Fibroblast of villous mesenchyme (primary cell): ENCODE data around the gene TMEM109. TPM values are rescaled to one million over a fixed set of nuclear protein-coding genes. Genes with fewer than 3 reads are reported as not detected.

Experiments used
- DNase-seq: peaks from one replicate; pipeline ENCODE4 v3.0.0-alpha.2; 2010; ENCODE audit warnings: low read depth
- H3K4me3 ChIP-seq: 2 replicates; pipeline ENCODE4 v1.5.1; 2011; ENCODE audit warnings: low read depth, mild to moderate bottlenecking, low read length
- CTCF ChIP-seq: IDR thresholded peaks from 2 replicates; pipeline ENCODE4 v1.5.1; 2012; ENCODE audit warnings: low read depth, mild to moderate bottlenecking, low read length; ENCODE audit not compliant: insufficient read depth
- total RNA-seq: library from RNA; depleted of rRNA; stranded (reverse); fragments of >200 nt; gene quantifications from 2 replicates; pipeline ENCODE4 v1.2.3, GENCODE V29; 2012

The TMEM109 gene
- total RNA-seq, 1 donor = 28.9 TPM

- DNase-seq = no peak
- no peak overlapping the region for H3K4me3 ChIP-seq
- TF ChIP-seq CTCF = no peak
Measured at GRCh38 chr11:60937144-60937527, 23.2 kb downstream of the TMEM109 start.

- no peak overlapping the region for H3K4me3 ChIP-seq
- TF ChIP-seq CTCF = no peak
- DNase-seq = no peak
Measured at GRCh38 chr11:60937811-60938210, 23.9 kb downstream of the TMEM109 start.

GRCh38 chr11:60938500-60938899, 24.5 kb downstream of the TMEM109 start:
- H3K4me3 ChIP-seq = no peak overlapping the region
- TF ChIP-seq CTCF = no peak
- DNase-seq = no peak

GRCh38 chr11:60939301-60939700, 25.3 kb downstream of the TMEM109 start:
- no peak for DNase-seq
- H3K4me3 ChIP-seq = no peak overlapping the region
- no peak for TF ChIP-seq CTCF

GRCh38 chr11:60939855-60940254, 25.9 kb downstream of the TMEM109 start:
- DNase-seq = peak; percentile 57
- TF ChIP-seq CTCF = no peak
- H3K4me3 ChIP-seq = no peak overlapping the region

- no peak overlapping the region for H3K4me3 ChIP-seq
- no peak for TF ChIP-seq CTCF
- DNase-seq = no peak
Measured at GRCh38 chr11:60941371-60942119, 27.6 kb downstream of the TMEM109 start.

GRCh38 chr11:60942219-60942618, 28.3 kb downstream of the TMEM109 start:
- no peak for TF ChIP-seq CTCF
- H3K4me3 ChIP-seq = no peak overlapping the region
- no peak for DNase-seq
